Dermis microvascular lymphatic vessel endothelial cell (primary cell): ENCODE results near the gene THSD8. TPM values are rescaled to one million over a fixed set of nuclear protein-coding genes. Genes with fewer than 3 reads are reported as not detected.

Source experiments
- total RNA-seq: library from RNA; depleted of rRNA; stranded (reverse); fragments of >200 nt; gene quantifications from 2 replicates; pipeline ENCODE4 v1.2.1, GENCODE V29; 2014

The THSD8 gene
- total RNA-seq, 1 donor from 2014 or later, result not detected

Other genes starting within 250 kb of the THSD8 start
- 6.5 and 6.8 TPM in 2 replicates for gene ZNF490, start 191.3 kb upstream of the THSD8 start, total RNA-seq
- gene ZNF791, start 191.1 kb upstream of the THSD8 start, total RNA-seq, result 10.4 and 11.2 TPM in 2 replicates
- gene MAN2B1, start 135.3 kb upstream of the THSD8 start, total RNA-seq, result 35.4 and 68.9 TPM in 2 replicates
- 5.8 and 6.7 TPM in 2 replicates for gene WDR83, start 135.3 kb upstream of the THSD8 start, total RNA-seq
- gene DHPS, start 120.2 kb upstream of the THSD8 start, total RNA-seq, result 46.1 and 53.2 TPM in 2 replicates
- gene GNG14, start 114.1 kb upstream of the THSD8 start, total RNA-seq, result not detected in 2 replicates
- gene FBXW9, start 105.4 kb upstream of the THSD8 start, total RNA-seq, result 6.2 and 9.0 TPM in 2 replicates
- gene TNPO2, start 78.1 kb upstream of the THSD8 start, total RNA-seq, result 14.2 and 34.3 TPM in 2 replicates
- 120 and 166 TPM in 2 replicates for gene TRIR, start 67.4 kb upstream of the THSD8 start, total RNA-seq
- gene GET3, start 64.6 kb upstream of the THSD8 start, total RNA-seq, result 82.2 and 92.3 TPM in 2 replicates
- not detected in 2 replicates for gene BEST2, start 50.3 kb upstream of the THSD8 start, total RNA-seq
- gene HOOK2, start 26.5 kb upstream of the THSD8 start, total RNA-seq, result 6.2 and 12.0 TPM in 2 replicates
- gene JUNB, start 10.6 kb upstream of the THSD8 start, total RNA-seq, result 71.4 and 164 TPM in 2 replicates
- 199 and 256 TPM in 2 replicates for gene PRDX2, start 269 bp upstream of the THSD8 start, total RNA-seq
- 15.0 and 16.6 TPM in 2 replicates for gene RNASEH2A, start 4.5 kb downstream of the THSD8 start, total RNA-seq
- not detected in 2 replicates for gene RTBDN, start 32.5 kb downstream of the THSD8 start, total RNA-seq
- gene MAST1, start 36.4 kb downstream of the THSD8 start, total RNA-seq, result 0.26 and 1.1 TPM in 2 replicates
- gene DNASE2, start 79.4 kb downstream of the THSD8 start, total RNA-seq, result 19.1 and 33.5 TPM in 2 replicates
- 0.13 and 0.25 TPM in 2 replicates for gene KLF1, start 85.1 kb downstream of the THSD8 start, total RNA-seq
- 18.9 and 20.4 TPM in 2 replicates for gene GCDH, start 89.1 kb downstream of the THSD8 start, total RNA-seq
- gene SYCE2, start 117.2 kb downstream of the THSD8 start, total RNA-seq, result 0.25 and 0.26 TPM in 2 replicates
- gene FARSA, start 131.6 kb downstream of the THSD8 start, total RNA-seq, result 44.6 and 49.3 TPM in 2 replicates
- gene CALR, start 136.5 kb downstream of the THSD8 start, total RNA-seq, result 1,348 and 1,401 TPM in 2 replicates
- 52.4 and 59.2 TPM in 2 replicates for gene RAD23A, start 143.8 kb downstream of the THSD8 start, total RNA-seq
- gene GADD45GIP1, start 155.2 kb downstream of the THSD8 start, total RNA-seq, result 17.6 and 24.0 TPM in 2 replicates
- gene DAND5, start 167.5 kb downstream of the THSD8 start, total RNA-seq, result 0.25 and 0.26 TPM in 2 replicates
- 16.9 and 22.3 TPM in 2 replicates for gene NFIX, start 193.4 kb downstream of the THSD8 start, total RNA-seq